IMR-90 (cell line): Measurements from ENCODE around the gene PANX1. TPM values are rescaled to one million over a fixed set of nuclear protein-coding genes. Genes with fewer than 3 reads are reported as not detected.

Source experiments
- ATAC-seq: fragments of 200-7000 bp; cut with Tn5 transposase; 2 replicates; pipeline ENCODE4 v1.9.1; 2020; ENCODE audit warnings: low read depth, mild to moderate bottlenecking, moderate library complexity
- BruUV-seq: library from RNA; stranded (reverse); fragments of 400-500 nt; replicated peaks from 2 replicates; lab custom pipeline; 2021; lab: Mats Ljungman, UMichigan
- CTCF ChIA-PET: fragments of 300-600 bp; formaldehyde crosslinking; extraction: SDS; loops from one replicate; lab custom pipeline; 2021; ENCODE audit warnings: antibody characterized with exemption; lab: Yijun Ruan, JAX
- POLR2A ChIA-PET: fragments of 300-600 bp; sonication (Branson Sonifier 250); formaldehyde crosslinking; loops from one replicate; lab custom pipeline; 2022; ENCODE audit warnings: antibody characterized with exemption; ENCODE audit not compliant: unreplicated experiment; lab: Charles Lee
- DNase-seq: peaks from one replicate; pipeline ENCODE4 v3.0.0; 2013
- H2AFZ ChIP-seq: replicated peaks from 2 replicates; pipeline ENCODE3; 2013; ENCODE audit warnings: low read length, mild to moderate bottlenecking; ENCODE audit not compliant: poor library complexity
- H2AK5ac ChIP-seq: 2 replicates; pipeline ENCODE4 v1.6.1; 2013; ENCODE audit warnings: low read depth, low read length, inconsistent platforms
- H2AK9ac ChIP-seq: replicated peaks from 2 replicates; pipeline ENCODE3; 2013; ENCODE audit warnings: mild to moderate bottlenecking, low read depth, low read length, moderate library complexity; ENCODE audit not compliant: poor library complexity
- H2BK120ac ChIP-seq: 2 replicates; pipeline ENCODE4 v1.6.1; 2013; ENCODE audit warnings: low read depth, low read length, inconsistent platforms
- H2BK15ac ChIP-seq: 3 replicates; pipeline ENCODE4 v1.6.1; 2013; ENCODE audit warnings: low read depth, low read length, inconsistent platforms
- H2BK20ac ChIP-seq: 2 replicates; pipeline ENCODE4 v1.6.1; 2013; ENCODE audit warnings: low read depth, mild to moderate bottlenecking, inconsistent platforms, low read length, moderate library complexity
- H2BK5ac ChIP-seq: 2 replicates; pipeline ENCODE4 v1.6.1; 2013; ENCODE audit warnings: mild to moderate bottlenecking, low read depth, low read length, inconsistent platforms; ENCODE audit not compliant: poor library complexity, severe bottlenecking
- H3K14ac ChIP-seq: replicated peaks from 2 replicates; pipeline ENCODE4 v1.6.1; 2013; ENCODE audit warnings: low read depth, low read length, inconsistent platforms
- H3K18ac ChIP-seq: 2 replicates; pipeline ENCODE4 v1.6.1; 2013; ENCODE audit warnings: low read depth, low read length, control low read depth
- H3K23ac ChIP-seq: 2 replicates; pipeline ENCODE4 v1.6.1; 2013; ENCODE audit warnings: low read depth, low read length, inconsistent platforms
- H3K27ac ChIP-seq: 2 replicates; pipeline ENCODE4 v1.5.1; 2013; ENCODE audit warnings: mild to moderate bottlenecking, control low read depth, low read length; ENCODE audit not compliant: insufficient read depth
- H3K27me3 ChIP-seq: 2 replicates; pipeline ENCODE4 v1.6.1; 2013; ENCODE audit warnings: low read length; ENCODE audit not compliant: control insufficient read depth, insufficient read depth
- H3K36me3 ChIP-seq: 2 replicates; pipeline ENCODE4 v1.6.1; 2013; ENCODE audit warnings: low read length, mixed read lengths; ENCODE audit not compliant: control insufficient read depth, insufficient read depth
- H3K4ac ChIP-seq: 2 replicates; pipeline ENCODE4 v1.6.1; 2013; ENCODE audit warnings: low read depth, low read length, inconsistent platforms
- H3K4me1 ChIP-seq: 2 replicates; pipeline ENCODE4 v1.6.1; 2013; ENCODE audit warnings: low read length, mixed read lengths; ENCODE audit not compliant: control insufficient read depth, insufficient read depth
- H3K4me2 ChIP-seq: 2 replicates; pipeline ENCODE4 v1.6.1; 2013; ENCODE audit warnings: low read depth, mild to moderate bottlenecking, control low read depth, low read length, moderate library complexity
- H3K4me3 ChIP-seq: 2 replicates; pipeline ENCODE4 v1.5.1; 2013; ENCODE audit warnings: low read depth, mild to moderate bottlenecking, control low read depth, low read length, moderate library complexity; ENCODE audit not compliant: insufficient read depth
- H3K56ac ChIP-seq: 2 replicates; pipeline ENCODE4 v1.6.1; 2013; ENCODE audit warnings: low read length, inconsistent platforms; ENCODE audit not compliant: insufficient read depth; ENCODE audit errors: extremely low read depth
- H3K79me1 ChIP-seq, 2 experiments: 2 replicates each; pipeline ENCODE4 v1.6.1; 2013; ENCODE audit warnings: low read length in 2 of 2, inconsistent platforms in 1 of 2, low read depth in 1 of 2
- H3K9ac ChIP-seq: 2 replicates; pipeline ENCODE4 v1.6.1; 2013; ENCODE audit warnings: low read depth, low read length, control low read depth
- H3K9me1 ChIP-seq: 2 replicates; pipeline ENCODE4 v1.6.1; 2013; ENCODE audit warnings: low read length, inconsistent platforms; ENCODE audit not compliant: insufficient read depth
- H3K9me3 ChIP-seq: 2 replicates; pipeline ENCODE4 v1.6.1; 2013; ENCODE audit warnings: low read length; ENCODE audit not compliant: control insufficient read depth, insufficient read depth
- H4K20me1 ChIP-seq: 2 replicates; pipeline ENCODE4 v1.6.1; 2013; ENCODE audit warnings: low read length, inconsistent platforms; ENCODE audit not compliant: insufficient read depth
- H4K5ac ChIP-seq: 2 replicates; pipeline ENCODE4 v1.6.1; 2013; ENCODE audit warnings: mild to moderate bottlenecking, low read depth, low read length, control low read depth
- H4K8ac ChIP-seq, 2 experiments: 2 replicates each; pipeline ENCODE4 v1.6.1; 2013; ENCODE audit warnings: low read depth in 2 of 2, low read length in 2 of 2, control low read depth in 1 of 2, inconsistent platforms in 1 of 2
- H4K91ac ChIP-seq: 2 replicates; pipeline ENCODE4 v1.6.1; 2013; ENCODE audit warnings: low read depth, low read length, inconsistent platforms; ENCODE audit not compliant: insufficient read depth
- BHLHE40 ChIP-seq: fragments of 150-350 bp; IDR thresholded peaks from 2 replicates; pipeline ENCODE4 v1.6.1; 2016; ENCODE audit warnings: mild to moderate bottlenecking, low read depth, low read length
- FOS ChIP-seq: fragments of 150-350 bp; IDR thresholded peaks from 2 replicates; pipeline ENCODE4 v1.6.1; 2016; ENCODE audit warnings: low read depth, low read length
- MAFK ChIP-seq: IDR thresholded peaks from 2 replicates; pipeline ENCODE4 v1.6.1; 2012; ENCODE audit warnings: low read depth, low read length, improper control_type of control experiment
- MAZ ChIP-seq: IDR thresholded peaks from 2 replicates; pipeline ENCODE4 v1.6.1; 2012; ENCODE audit warnings: low read depth, mild to moderate bottlenecking, low read length, improper control_type of control experiment, moderate library complexity, borderline replicate concordance
- MXI1 ChIP-seq: IDR thresholded peaks from 2 replicates; pipeline ENCODE4 v1.6.1; 2012; ENCODE audit warnings: low read depth, mild to moderate bottlenecking, low read length, moderate library complexity, borderline replicate concordance
- NFE2L2 ChIP-seq: fragments of 150-350 bp; IDR thresholded peaks from 2 replicates; pipeline ENCODE4 v1.6.1; 2016; ENCODE audit warnings: low read depth, mild to moderate bottlenecking, low read length
- RAD21 ChIP-seq: IDR thresholded peaks from 2 replicates; pipeline ENCODE4 v1.6.1; 2012; ENCODE audit warnings: low read length, improper control_type of control experiment
- RCOR1 ChIP-seq: IDR thresholded peaks from 2 replicates; pipeline ENCODE4 v1.6.1; 2012; ENCODE audit warnings: mild to moderate bottlenecking, low read length, improper control_type of control experiment; ENCODE audit not compliant: insufficient replicate concordance
- WGBS, 2 experiments: methylation state at CpG; one replicate each; pipeline versions ENCODE4 v1.1.5 to v1.1.7; 2013; ENCODE audit warnings: missing lambda C conversion rate in 2 of 2; ENCODE audit not compliant: insufficient read length in 1 of 2; ENCODE audit errors: extremely low coverage in 2 of 2; 5-methylcytosine and 5-hydroxymethylcytosine counted together
- dilution Hi-C: fragments of 300-500 bp; cut with HindIII; formaldehyde crosslinking; loops from one replicate; pipeline ENCODE4 v1.14.3; 2018; ENCODE audit warnings: low sequenced_read_pairs; ENCODE audit not compliant: unreplicated experiment
- in situ Hi-C: fragments of 300-500 bp; cut with MboI; formaldehyde crosslinking; loops from 3 replicates; pipeline ENCODE4 v1.14.3; 2019; ENCODE audit warnings: low sequenced_read_pairs, inconsistent platforms, mixed read lengths
- intact Hi-C: fragments of 100-400 bp; cut with micrococcal nuclease; formaldehyde crosslinking; loops from 2 replicates; pipeline ENCODE4 v1.10.0; 2022
- polyA plus RNA-seq, 3 experiments: library from polyadenylated mRNA; depleted of rRNA; stranded (reverse); fragments of >200 nt; gene quantifications; 2 replicates each; pipeline ENCODE4 v1.2.3, GENCODE V29; 2012; ENCODE audit warnings: low replicate concordance in 1 of 3
- total RNA-seq: library from RNA; depleted of rRNA; stranded (reverse); fragments of >200 nt; gene quantifications from 2 replicates; pipeline ENCODE4 v1.2.3, GENCODE V29; 2012
- TF ChIP-seq, protein P1 (sequence below): conservative IDR thresholded peaks from 2 replicates; pipeline ENCODE4 v1.5.1; 2012; ENCODE audit warnings: mild to moderate bottlenecking, low read depth, low read length, improper control_type of control experiment

PANX1 gene
- total and polyA plus RNA-seq, 2 of the 4 experiments (the other 2 are of a cell fraction) = 29.8 to 70.8 TPM

- WGBS, 2 experiments = no CpG with 5 or more reads among the region's 3 CpGs
- no TSS peak for BruUV-seq
- H3K9ac ChIP-seq = no peak overlapping the region
- peaks cover 35% of the 10 kb centered on the region for H3K4me1 ChIP-seq
- H3K9me1 ChIP-seq = peaks cover 32% of the 10 kb centered on the region
- in situ Hi-C loops (no loop called here), dilution Hi-C loops (no loop called here), intact Hi-C loops (no loop called here)
- H3K23ac ChIP-seq = peak overlapping the region; percentile 73
- no peak overlapping the region for H4K5ac ChIP-seq
- H2BK120ac ChIP-seq = peak overlapping the region; percentile 18; the same call in 1 of the 2 replicates
- peaks cover 53% of the 10 kb centered on the region for H4K20me1 ChIP-seq
- H3K4me2 ChIP-seq = 0 out of 2 replicates have a peak overlapping the region, but pooled peaks have one; percentile 5
- no peak overlapping the region for H3K56ac ChIP-seq
- no peaks in the 10 kb centered on the region for H3K9me3 ChIP-seq
- no peak overlapping the region for H4K91ac ChIP-seq
- H3K27me3 ChIP-seq = no peaks in the 10 kb centered on the region
- H3K4ac ChIP-seq = peak overlapping the region; percentile 34; the same call in 1 of the 2 replicates
- H4K8ac ChIP-seq = 0 out of 4 replicates have a peak overlapping the region, but pooled peaks of 1 of the 2 experiments have one; percentile 21
- peak overlapping the region; percentile 18; the same call in 1 of the 2 replicates for H2AK5ac ChIP-seq
- H3K14ac ChIP-seq = peak overlapping the region; percentile 30; the same call in 1 of the 2 replicates
- peak; percentile 55 for DNase-seq
- TF ChIP-seq MAFK (no peak), NFE2L2 (no peak), MAZ (no peak), MXI1 (no peak), FOS (0 out of 2 replicates have a peak, but pooled peaks have one; percentile 40), RCOR1 (no peak), BHLHE40 (no peak), RAD21 (no peak)
- TF ChIP-seq, protein P1, sequence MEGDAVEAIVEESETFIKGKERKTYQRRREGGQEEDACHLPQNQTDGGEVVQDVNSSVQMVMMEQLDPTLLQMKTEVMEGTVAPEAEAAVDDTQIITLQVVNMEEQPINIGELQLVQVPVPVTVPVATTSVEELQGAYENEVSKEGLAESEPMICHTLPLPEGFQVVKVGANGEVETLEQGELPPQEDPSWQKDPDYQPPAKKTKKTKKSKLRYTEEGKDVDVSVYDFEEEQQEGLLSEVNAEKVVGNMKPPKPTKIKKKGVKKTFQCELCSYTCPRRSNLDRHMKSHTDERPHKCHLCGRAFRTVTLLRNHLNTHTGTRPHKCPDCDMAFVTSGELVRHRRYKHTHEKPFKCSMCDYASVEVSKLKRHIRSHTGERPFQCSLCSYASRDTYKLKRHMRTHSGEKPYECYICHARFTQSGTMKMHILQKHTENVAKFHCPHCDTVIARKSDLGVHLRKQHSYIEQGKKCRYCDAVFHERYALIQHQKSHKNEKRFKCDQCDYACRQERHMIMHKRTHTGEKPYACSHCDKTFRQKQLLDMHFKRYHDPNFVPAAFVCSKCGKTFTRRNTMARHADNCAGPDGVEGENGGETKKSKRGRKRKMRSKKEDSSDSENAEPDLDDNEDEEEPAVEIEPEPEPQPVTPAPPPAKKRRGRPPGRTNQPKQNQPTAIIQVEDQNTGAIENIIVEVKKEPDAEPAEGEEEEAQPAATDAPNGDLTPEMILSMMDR = no peak
- 0 out of 2 replicates have a peak overlapping the region, but pooled peaks have one; percentile 32 for H2BK20ac ChIP-seq
- no peak overlapping the region for H3K4me3 ChIP-seq
- H2AK9ac ChIP-seq = no peak overlapping the region
- CTCF ChIA-PET = interaction anchor here (1.4 kb wide), 1 partner anchor 17 kb away, joined by 4 read pairs; no protein-coding TSS in a partner anchor
- ATAC-seq = peak; percentile 27
- H2BK5ac ChIP-seq = no peak overlapping the region
- H3K79me1 ChIP-seq = peaks cover 51 to 66% of the 10 kb centered on the region in 2 experiments
- H2AFZ ChIP-seq = no peak overlapping the region
- peak overlapping the region; percentile 31; the same call in 1 of the 3 replicates for H2BK15ac ChIP-seq
- POLR2A ChIA-PET = interaction anchor here (0.8 kb wide), 1 partner anchor 26 kb away, joined by 12 read pairs; the partner anchor contains the start of gene PANX1
- peaks cover 9% of the 10 kb centered on the region for H3K36me3 ChIP-seq
- no peak overlapping the region for H3K27ac ChIP-seq
- no peak overlapping the region for H3K18ac ChIP-seq
Measured at GRCh38 chr11:94154095-94154856, 25.6 kb downstream of the PANX1 start.
